Measurements from ENCODE around the gene HOMER2.

DNA sequence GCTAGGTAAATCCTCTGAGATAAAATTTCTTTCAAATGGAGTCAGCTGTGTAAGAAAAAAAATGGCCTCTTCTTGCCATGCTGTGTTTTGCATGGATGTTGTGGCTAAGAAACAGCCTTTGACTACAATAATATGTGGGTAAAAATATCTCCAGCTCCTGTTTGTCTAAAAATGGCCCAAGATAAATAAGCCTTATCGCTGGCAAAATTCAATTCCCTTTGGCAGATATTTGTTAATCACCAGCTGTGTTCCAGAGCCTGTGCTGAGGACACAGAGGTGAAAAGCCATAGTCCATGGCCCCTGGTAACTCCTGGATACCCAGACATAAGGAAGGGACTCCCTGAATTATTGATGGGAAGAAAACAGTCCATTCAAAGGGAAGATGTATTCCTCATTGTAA lies 18.2 kb upstream of the HOMER2 start:
- TF ChIP-seq ZNF816 (CRISPR knock-in tag; IDR thresholded peaks at IDR 0.05; ENCODE audit: borderline replicate concordance) (no peak), RAD21 (CRISPR knock-in tag; IDR thresholded peaks at IDR 0.05) (no peak), POLR2A (IDR thresholded peaks at IDR 0.05; ENCODE audit: insufficient read depth in 1 of 2, low read depth in 2 of 2, low read length in 2 of 2) (no peak), CTCF (CRISPR knock-in tag; IDR thresholded peaks at IDR 0.05) (no peak), ZNF274 (CRISPR knock-in tag; IDR thresholded peaks at IDR 0.05) (no peak), ZNF850 (CRISPR knock-in tag; conservative IDR thresholded peaks at IDR 0.05) (no peak), SOX13 (IDR thresholded peaks at IDR 0.05) (no peak), SOX13 (CRISPR knock-in tag; conservative IDR thresholded peaks at IDR 0.05 in 1 of 2, IDR thresholded peaks at IDR 0.05 in 1 of 2) (no peak), FOXC1 (CRISPR knock-in tag; IDR thresholded peaks at IDR 0.05; ENCODE audit: borderline replicate concordance) (no peak), RORA (CRISPR knock-in tag; IDR thresholded peaks at IDR 0.05) (no peak), RBM22 (optimal IDR thresholded peaks at IDR 0.05; ENCODE audit: low read length) (no peak), SALL2 (CRISPR knock-in tag; IDR thresholded peaks at IDR 0.05) (no peak)
- TF ChIP-seq, protein P1, sequence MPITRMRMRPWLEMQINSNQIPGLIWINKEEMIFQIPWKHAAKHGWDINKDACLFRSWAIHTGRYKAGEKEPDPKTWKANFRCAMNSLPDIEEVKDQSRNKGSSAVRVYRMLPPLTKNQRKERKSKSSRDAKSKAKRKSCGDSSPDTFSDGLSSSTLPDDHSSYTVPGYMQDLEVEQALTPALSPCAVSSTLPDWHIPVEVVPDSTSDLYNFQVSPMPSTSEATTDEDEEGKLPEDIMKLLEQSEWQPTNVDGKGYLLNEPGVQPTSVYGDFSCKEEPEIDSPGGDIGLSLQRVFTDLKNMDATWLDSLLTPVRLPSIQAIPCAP (CRISPR knock-in tag; IDR thresholded peaks at IDR 0.05; ENCODE audit: low read depth), result no peak
- TF ChIP-seq, protein P2, sequence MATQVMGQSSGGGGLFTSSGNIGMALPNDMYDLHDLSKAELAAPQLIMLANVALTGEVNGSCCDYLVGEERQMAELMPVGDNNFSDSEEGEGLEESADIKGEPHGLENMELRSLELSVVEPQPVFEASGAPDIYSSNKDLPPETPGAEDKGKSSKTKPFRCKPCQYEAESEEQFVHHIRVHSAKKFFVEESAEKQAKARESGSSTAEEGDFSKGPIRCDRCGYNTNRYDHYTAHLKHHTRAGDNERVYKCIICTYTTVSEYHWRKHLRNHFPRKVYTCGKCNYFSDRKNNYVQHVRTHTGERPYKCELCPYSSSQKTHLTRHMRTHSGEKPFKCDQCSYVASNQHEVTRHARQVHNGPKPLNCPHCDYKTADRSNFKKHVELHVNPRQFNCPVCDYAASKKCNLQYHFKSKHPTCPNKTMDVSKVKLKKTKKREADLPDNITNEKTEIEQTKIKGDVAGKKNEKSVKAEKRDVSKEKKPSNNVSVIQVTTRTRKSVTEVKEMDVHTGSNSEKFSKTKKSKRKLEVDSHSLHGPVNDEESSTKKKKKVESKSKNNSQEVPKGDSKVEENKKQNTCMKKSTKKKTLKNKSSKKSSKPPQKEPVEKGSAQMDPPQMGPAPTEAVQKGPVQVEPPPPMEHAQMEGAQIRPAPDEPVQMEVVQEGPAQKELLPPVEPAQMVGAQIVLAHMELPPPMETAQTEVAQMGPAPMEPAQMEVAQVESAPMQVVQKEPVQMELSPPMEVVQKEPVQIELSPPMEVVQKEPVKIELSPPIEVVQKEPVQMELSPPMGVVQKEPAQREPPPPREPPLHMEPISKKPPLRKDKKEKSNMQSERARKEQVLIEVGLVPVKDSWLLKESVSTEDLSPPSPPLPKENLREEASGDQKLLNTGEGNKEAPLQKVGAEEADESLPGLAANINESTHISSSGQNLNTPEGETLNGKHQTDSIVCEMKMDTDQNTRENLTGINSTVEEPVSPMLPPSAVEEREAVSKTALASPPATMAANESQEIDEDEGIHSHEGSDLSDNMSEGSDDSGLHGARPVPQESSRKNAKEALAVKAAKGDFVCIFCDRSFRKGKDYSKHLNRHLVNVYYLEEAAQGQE (IDR thresholded peaks at IDR 0.05; ENCODE audit: borderline replicate concordance in 1 of 2, low read depth in 1 of 2, low read length in 2 of 2), result no peak
